HEK293T (cell line): ENCODE data around the gene UBE4A.
"Not testable (repeated sequence)": the region's sequence is repeated elsewhere in the genome, so short reads cannot be mapped to it uniquely, and the experiment has no call there.

Experiments
- ARNT ChIP-seq: fragments of 450-650 bp; IDR thresholded peaks from 2 replicates; pipeline ENCODE4 v1.6.1; 2017; ENCODE audit warnings: mild to moderate bottlenecking
- BHLHE40 ChIP-seq: fragments of 450-650 bp; IDR thresholded peaks from 2 replicates; pipeline ENCODE4 v1.6.1; 2016; ENCODE audit warnings: mild to moderate bottlenecking, moderate library complexity, borderline replicate concordance
- CTBP1 ChIP-seq: fragments of 450-650 bp; IDR thresholded peaks from 2 replicates; pipeline ENCODE4 v1.6.1; 2016; ENCODE audit warnings: borderline replicate concordance
- FOXA1 ChIP-seq: fragments of 450-650 bp; IDR thresholded peaks from 2 replicates; pipeline ENCODE4 v1.6.1; 2016; ENCODE audit warnings: mild to moderate bottlenecking
- FOXM1 ChIP-seq: fragments of 450-650 bp; IDR thresholded peaks from 2 replicates; pipeline ENCODE4 v1.6.1; 2017; ENCODE audit warnings: mild to moderate bottlenecking, borderline replicate concordance
- LEF1 ChIP-seq: fragments of 450-650 bp; IDR thresholded peaks from 2 replicates; pipeline ENCODE4 v1.6.1; 2017; ENCODE audit warnings: mild to moderate bottlenecking, borderline replicate concordance
- SP1 ChIP-seq: fragments of 450-650 bp; IDR thresholded peaks from 2 replicates; pipeline ENCODE4 v1.6.1; 2017
- SUZ12 ChIP-seq: fragments of 450-650 bp; IDR thresholded peaks from 2 replicates; pipeline ENCODE4 v1.6.1; 2016; ENCODE audit warnings: mild to moderate bottlenecking

- TF ChIP-seq CTBP1, BHLHE40, FOXA1, SP1, FOXM1, ARNT, SUZ12, LEF1: not testable (repeated sequence)
Measured at GRCh38 chr11:118416900-118417299, 57.5 kb downstream of the UBE4A start.
